WTC11 (cell line): Measurements from ENCODE around the gene BFSP2. TPM values are rescaled to one million over a fixed set of nuclear protein-coding genes. Genes with fewer than 3 reads are reported as not detected.

Experiments used
- ATAC-seq: fragments of 200-7000 bp; cut with Tn5 transposase; 2 replicates; pipeline ENCODE4 v1.10.0; 2021; ENCODE audit warnings: mild to moderate bottlenecking, moderate library complexity
- CTCF ChIA-PET: fragments of 300-600 bp; sonication (Branson Sonifier 250); formaldehyde crosslinking; loops from one replicate; lab custom pipeline; 2021; ENCODE audit warnings: antibody characterized with exemption; lab: Charles Lee
- POLR2A ChIA-PET: fragments of 350-600 bp; sonication (Branson Sonifier 250); formaldehyde crosslinking; loops from one replicate; lab custom pipeline; 2021; ENCODE audit warnings: antibody characterized with exemption; lab: Charles Lee
- DNase-seq: peaks from one replicate; pipeline ENCODE4 v3.0.0; 2021; ENCODE audit warnings: low spot score
- H3K27ac Mint-ChIP-seq: 2 replicates; pipeline ENCODE4 v1.8.0; 2021; ENCODE audit warnings: mixed read lengths
- H3K27me3 Mint-ChIP-seq: 2 replicates; pipeline ENCODE4 v1.8.0; 2021; ENCODE audit warnings: low read depth, mild to moderate bottlenecking, moderate library complexity, mixed read lengths
- H3K36me3 Mint-ChIP-seq: 2 replicates; pipeline ENCODE4 v1.8.0; 2021; ENCODE audit warnings: mixed read lengths
- H3K4me1 Mint-ChIP-seq: 2 replicates; pipeline ENCODE4 v1.8.0; 2022; ENCODE audit warnings: mixed read lengths
- H3K4me3 Mint-ChIP-seq: 2 replicates; pipeline ENCODE4 v1.8.0; 2021; ENCODE audit warnings: mild to moderate bottlenecking, moderate library complexity, mixed read lengths
- H3K9me3 Mint-ChIP-seq: 2 replicates; pipeline ENCODE4 v1.8.0; 2021; ENCODE audit warnings: mixed read lengths
- AFF4 ChIP-seq: sonication (generic); formaldehyde crosslinking; IDR thresholded peaks from 2 replicates; pipeline ENCODE4 v1.8.1; 2023; ENCODE audit warnings: mild to moderate bottlenecking, missing genetic modification reagents, borderline replicate concordance
- CBFB ChIP-seq: sonication (generic); formaldehyde crosslinking; IDR thresholded peaks from 2 replicates; pipeline ENCODE4 v1.8.1; 2022; ENCODE audit warnings: mild to moderate bottlenecking, low read depth, missing genetic modification reagents
- CTCF ChIP-seq: fragments of 200-600 bp; IDR thresholded peaks from 2 replicates; pipeline ENCODE4 v1.8.0; 2022; ENCODE audit warnings: antibody characterized with exemption
- EMX1 ChIP-seq: fragments of 250-450 bp; sonication (Bioruptor Pico); IDR thresholded peaks from 2 replicates; pipeline ENCODE4 v1.8.0; 2021; ENCODE audit warnings: mild to moderate bottlenecking
- ETV6 ChIP-seq: sonication (generic); formaldehyde crosslinking; IDR thresholded peaks from 2 replicates; pipeline ENCODE4 v1.8.1; 2022; ENCODE audit warnings: mild to moderate bottlenecking, missing genetic modification reagents
- GTF2I ChIP-seq: fragments of 250-450 bp; sonication (Bioruptor Pico); conservative IDR thresholded peaks from 2 replicates; pipeline ENCODE4 v1.4.0; 2021; ENCODE audit warnings: mild to moderate bottlenecking
- MXD4 ChIP-seq: fragments of 250-450 bp; sonication (Bioruptor Pico); IDR thresholded peaks from 2 replicates; pipeline ENCODE4 v1.8.0; 2021; ENCODE audit warnings: mild to moderate bottlenecking, moderate library complexity, borderline replicate concordance
- SP1 ChIP-seq: sonication (generic); formaldehyde crosslinking; conservative IDR thresholded peaks from 2 replicates; pipeline ENCODE4 v1.8.1; 2022; ENCODE audit warnings: missing genetic modification reagents
- TCF7 ChIP-seq: sonication (generic); formaldehyde crosslinking; IDR thresholded peaks from 2 replicates; pipeline ENCODE4 v1.8.0; 2022; ENCODE audit warnings: mild to moderate bottlenecking, low read depth, missing genetic modification reagents, moderate library complexity
- TEAD1 ChIP-seq: sonication (generic); formaldehyde crosslinking; IDR thresholded peaks from 2 replicates; pipeline ENCODE4 v1.8.0; 2022; ENCODE audit warnings: mild to moderate bottlenecking, missing genetic modification reagents
- ZBTB21 ChIP-seq: sonication (generic); formaldehyde crosslinking; IDR thresholded peaks from 2 replicates; pipeline ENCODE4 v1.8.1; 2023; ENCODE audit warnings: mild to moderate bottlenecking, missing genetic modification reagents, borderline replicate concordance
- ZMAT4 ChIP-seq: fragments of 250-450 bp; sonication (Bioruptor Pico); IDR thresholded peaks from 2 replicates; pipeline ENCODE4 v1.9.0; 2021; ENCODE audit warnings: mild to moderate bottlenecking
- ZNF138 ChIP-seq: sonication (generic); formaldehyde crosslinking; conservative IDR thresholded peaks from 2 replicates; pipeline ENCODE4 v1.8.1; 2022; ENCODE audit warnings: mild to moderate bottlenecking, moderate library complexity, missing genetic modification reagents
- ZNF219 ChIP-seq: sonication (generic); formaldehyde crosslinking; IDR thresholded peaks from 2 replicates; pipeline ENCODE4 v1.8.0; 2023; ENCODE audit warnings: missing genetic modification reagents, mild to moderate bottlenecking, borderline replicate concordance
- ZNF425 ChIP-seq: fragments of 250-450 bp; sonication (Bioruptor Pico); conservative IDR thresholded peaks from 2 replicates; pipeline ENCODE4 v1.9.0; 2021; ENCODE audit warnings: mild to moderate bottlenecking
- total RNA-seq: library from RNA; stranded (reverse); gene quantifications from 3 replicates; pipeline ENCODE4 v1.2.3, GENCODE V29; 2021
- TF ChIP-seq, protein P1 (sequence below): fragments of 250-450 bp; sonication (Bioruptor Pico); IDR thresholded peaks from 2 replicates; pipeline ENCODE4 v1.9.0; 2021; ENCODE audit warnings: mild to moderate bottlenecking
- TF ChIP-seq, protein P2 (sequence below): sonication (generic); formaldehyde crosslinking; IDR thresholded peaks from 2 replicates; pipeline ENCODE4 v1.8.1; 2022; ENCODE audit warnings: low read depth, mild to moderate bottlenecking, moderate library complexity, missing genetic modification reagents, borderline replicate concordance

The BFSP2 gene
- total RNA-seq, 1 experiment from 2014 or later: not detected

DNA sequence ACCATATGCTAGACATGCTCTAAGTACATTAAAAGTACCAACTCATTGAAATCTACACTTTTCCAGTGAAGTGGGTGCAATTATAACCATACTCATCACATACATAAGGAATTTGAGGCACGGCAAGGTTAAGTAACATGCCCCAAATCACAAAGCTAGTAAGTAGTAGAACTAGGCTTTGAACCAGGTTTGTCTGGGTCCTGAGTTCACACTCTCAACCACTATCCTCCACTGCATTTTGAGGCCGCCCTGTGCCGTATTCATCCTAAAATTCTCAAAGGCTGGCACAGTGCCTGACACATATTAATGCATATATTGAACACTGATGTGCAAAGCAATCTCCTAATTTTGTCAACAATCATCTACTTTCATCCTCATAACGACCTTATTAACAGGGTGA lies 104.9 kb downstream of the BFSP2 start (continued):
- no peak for TF ChIP-seq CTCF
- TF ChIP-seq ZBTB21 (CRISPR knock-in tag): no peak
- TF ChIP-seq AFF4 (CRISPR knock-in tag): no peak
- TF ChIP-seq ZNF138 (CRISPR knock-in tag): no peak
- no peak for TF ChIP-seq MXD4
- TF ChIP-seq SP1: no peak
- no peak for TF ChIP-seq TEAD1 (CRISPR knock-in tag)

GRCh38 chr3:133505813-133506212 lies 106.0 kb downstream of the BFSP2 start:
- no peaks in the 10 kb centered on the region for H3K27me3 Mint-ChIP-seq
- H3K36me3 Mint-ChIP-seq: no peaks in the 10 kb centered on the region
- H3K27ac Mint-ChIP-seq: no peak overlapping the region
- no peak for TF ChIP-seq ZNF138 (CRISPR knock-in tag)
- no peak for TF ChIP-seq ZNF425 (CRISPR knock-in tag)
- no peak for TF ChIP-seq EMX1 (CRISPR knock-in tag)
- no peak for TF ChIP-seq ZMAT4 (CRISPR knock-in tag)
- TF ChIP-seq ZNF219 (CRISPR knock-in tag): no peak
- no peak for TF ChIP-seq ZBTB21 (CRISPR knock-in tag)
- TF ChIP-seq CBFB (CRISPR knock-in tag): no peak
- no peak for TF ChIP-seq GTF2I
- TF ChIP-seq, protein P1, sequence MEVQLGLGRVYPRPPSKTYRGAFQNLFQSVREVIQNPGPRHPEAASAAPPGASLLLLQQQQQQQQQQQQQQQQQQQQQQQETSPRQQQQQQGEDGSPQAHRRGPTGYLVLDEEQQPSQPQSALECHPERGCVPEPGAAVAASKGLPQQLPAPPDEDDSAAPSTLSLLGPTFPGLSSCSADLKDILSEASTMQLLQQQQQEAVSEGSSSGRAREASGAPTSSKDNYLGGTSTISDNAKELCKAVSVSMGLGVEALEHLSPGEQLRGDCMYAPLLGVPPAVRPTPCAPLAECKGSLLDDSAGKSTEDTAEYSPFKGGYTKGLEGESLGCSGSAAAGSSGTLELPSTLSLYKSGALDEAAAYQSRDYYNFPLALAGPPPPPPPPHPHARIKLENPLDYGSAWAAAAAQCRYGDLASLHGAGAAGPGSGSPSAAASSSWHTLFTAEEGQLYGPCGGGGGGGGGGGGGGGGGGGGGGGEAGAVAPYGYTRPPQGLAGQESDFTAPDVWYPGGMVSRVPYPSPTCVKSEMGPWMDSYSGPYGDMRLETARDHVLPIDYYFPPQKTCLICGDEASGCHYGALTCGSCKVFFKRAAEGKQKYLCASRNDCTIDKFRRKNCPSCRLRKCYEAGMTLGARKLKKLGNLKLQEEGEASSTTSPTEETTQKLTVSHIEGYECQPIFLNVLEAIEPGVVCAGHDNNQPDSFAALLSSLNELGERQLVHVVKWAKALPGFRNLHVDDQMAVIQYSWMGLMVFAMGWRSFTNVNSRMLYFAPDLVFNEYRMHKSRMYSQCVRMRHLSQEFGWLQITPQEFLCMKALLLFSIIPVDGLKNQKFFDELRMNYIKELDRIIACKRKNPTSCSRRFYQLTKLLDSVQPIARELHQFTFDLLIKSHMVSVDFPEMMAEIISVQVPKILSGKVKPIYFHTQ (CRISPR knock-in tag): no peak
- TF ChIP-seq, protein P2, sequence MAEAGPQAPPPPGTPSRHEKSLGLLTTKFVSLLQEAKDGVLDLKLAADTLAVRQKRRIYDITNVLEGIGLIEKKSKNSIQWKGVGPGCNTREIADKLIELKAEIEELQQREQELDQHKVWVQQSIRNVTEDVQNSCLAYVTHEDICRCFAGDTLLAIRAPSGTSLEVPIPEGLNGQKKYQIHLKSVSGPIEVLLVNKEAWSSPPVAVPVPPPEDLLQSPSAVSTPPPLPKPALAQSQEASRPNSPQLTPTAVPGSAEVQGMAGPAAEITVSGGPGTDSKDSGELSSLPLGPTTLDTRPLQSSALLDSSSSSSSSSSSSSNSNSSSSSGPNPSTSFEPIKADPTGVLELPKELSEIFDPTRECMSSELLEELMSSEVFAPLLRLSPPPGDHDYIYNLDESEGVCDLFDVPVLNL (CRISPR knock-in tag): no peak
- TF ChIP-seq TCF7 (CRISPR knock-in tag): no peak
- no peak for TF ChIP-seq ETV6 (CRISPR knock-in tag)
- POLR2A ChIA-PET: no interaction called here
- no peaks in the 10 kb centered on the region for H3K9me3 Mint-ChIP-seq
- DNase-seq (no peak), ATAC-seq (no peak)
- no peak overlapping the region for H3K4me3 Mint-ChIP-seq
- CTCF ChIA-PET: no interaction called here
- H3K4me1 Mint-ChIP-seq: peaks cover 10% of the 10 kb centered on the region
